ENCODE data around the gene CMSS1.

Gene CMSS1

DNA sequence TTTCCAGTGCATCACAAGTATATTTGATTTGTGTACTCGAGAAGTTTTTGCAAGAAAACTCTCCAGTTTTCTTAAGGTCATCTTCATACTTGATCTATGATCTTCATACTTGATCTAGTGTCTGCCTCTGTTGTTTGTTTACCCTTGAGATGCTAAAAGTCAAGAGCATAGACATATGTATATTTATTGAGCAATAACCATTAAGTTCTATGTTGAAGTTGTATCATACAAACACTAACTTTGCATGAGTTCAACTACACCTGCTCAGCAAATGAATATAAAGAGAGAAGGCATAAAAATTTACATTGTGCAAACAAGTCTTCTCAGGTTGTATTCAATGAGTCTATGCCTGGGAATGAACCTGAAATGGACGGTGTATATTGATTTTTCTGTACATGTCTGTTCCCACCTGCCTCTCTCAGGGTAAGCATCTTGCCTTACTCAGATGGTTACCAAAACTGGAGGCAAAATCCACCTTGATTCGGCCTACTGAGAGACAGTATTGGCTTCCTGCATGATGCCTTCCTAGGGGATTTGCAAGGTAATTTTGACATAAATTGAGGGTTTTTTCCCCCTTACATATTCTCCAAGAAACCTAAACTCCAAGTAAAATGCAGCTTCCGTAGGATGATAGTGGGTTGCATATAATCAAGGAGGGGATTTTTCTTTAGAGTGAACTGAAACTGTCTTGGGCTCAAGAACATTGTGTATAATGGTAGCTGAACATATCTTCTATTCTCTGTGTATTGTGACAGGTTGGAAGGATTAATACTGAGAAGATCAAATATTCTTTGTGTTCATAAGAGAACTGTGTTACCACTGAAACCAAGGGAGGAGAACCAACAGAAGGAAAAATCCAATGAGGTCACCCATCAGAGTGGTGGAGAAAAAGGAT is 186.2 kb downstream of the CMSS1 start:
- DNase-seq: no peak

- no peak for DNase-seq
These were observed 187.3 kb downstream of the CMSS1 start for GRCh38 chr3:100004931-100005330.

- DNase-seq: no peak
These were observed 188.2 kb downstream of the CMSS1 start for GRCh38 chr3:100005665-100006393.

DNA sequence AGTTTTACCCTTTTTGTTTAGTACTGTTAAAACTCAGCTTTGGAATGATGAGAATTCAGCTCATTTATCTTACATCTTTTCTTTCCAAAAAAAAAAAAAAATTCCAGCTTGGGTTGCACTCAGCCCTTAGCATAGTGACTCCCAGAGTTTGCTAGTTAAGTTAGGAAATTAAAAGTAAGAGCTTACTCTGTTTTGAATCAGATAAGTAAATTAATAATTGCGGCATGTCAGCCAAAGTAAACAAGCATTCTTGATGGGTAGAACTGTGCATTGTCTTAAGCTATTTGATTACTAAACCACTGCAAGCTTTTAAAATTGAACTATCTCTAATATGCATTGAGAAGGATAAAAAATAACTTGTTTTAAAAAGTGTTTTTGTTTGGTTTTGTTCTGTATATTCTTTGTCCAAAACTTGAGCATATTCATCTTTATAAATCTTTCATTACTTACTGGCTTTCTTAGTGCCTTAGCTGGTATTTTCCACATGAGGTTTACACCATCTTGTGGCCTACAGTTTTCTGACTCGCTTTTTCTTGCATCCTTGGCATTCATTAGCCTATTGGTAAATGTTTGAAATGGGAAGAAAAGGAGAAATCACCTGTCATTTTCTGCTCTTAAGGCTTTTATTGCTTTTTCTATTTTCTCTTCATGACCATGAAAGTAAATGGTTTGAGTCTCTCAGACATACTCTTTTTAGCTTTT is 189.1 kb downstream of the CMSS1 start:
- DNase-seq: no peak

- DNase-seq: no peak
These were observed 189.7 kb downstream of the CMSS1 start for GRCh38 chr3:100007313-100007712.

GRCh38 chr3:100008081-100008698 is 190.5 kb downstream of the CMSS1 start:
- no peak for DNase-seq

DNA sequence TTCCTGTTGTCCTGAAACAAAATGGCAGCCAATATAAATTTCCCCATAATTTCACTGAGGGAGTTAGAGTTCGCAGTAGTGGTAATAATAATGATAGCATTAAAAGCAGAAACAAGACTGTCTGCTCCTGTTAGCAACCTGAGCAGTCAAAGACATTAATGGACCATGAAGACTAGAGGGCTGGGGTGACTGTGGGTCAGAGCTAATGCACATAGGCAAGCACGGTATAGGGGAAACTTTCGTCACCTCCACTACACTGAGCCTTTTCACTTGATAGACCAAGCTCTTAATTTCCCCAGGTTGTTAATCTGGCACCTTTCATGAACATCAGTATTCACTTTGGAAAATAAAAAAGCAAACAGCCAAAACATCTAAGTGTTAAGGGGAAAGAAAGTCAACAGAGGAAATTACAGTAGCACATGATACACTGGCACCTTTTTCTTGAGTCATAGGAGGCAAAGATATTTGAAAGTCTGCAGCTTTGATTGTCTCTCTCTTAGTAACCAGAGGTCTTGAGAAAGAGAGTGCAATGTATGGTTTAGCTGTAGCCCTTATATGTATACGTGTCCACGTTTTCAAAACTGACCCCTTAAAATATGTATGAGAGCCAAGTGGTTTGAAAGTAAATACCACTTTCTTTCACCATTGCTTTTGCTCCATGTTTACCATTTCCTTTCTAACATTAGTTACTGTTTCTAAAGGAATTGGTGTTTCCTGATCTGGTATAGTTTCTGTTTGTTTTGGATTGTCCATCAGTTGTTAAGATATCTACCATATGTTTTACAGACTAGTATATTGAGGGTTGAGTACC is 191.8 kb downstream of the CMSS1 start:
- DNase-seq: no peak

- DNase-seq: no peak
These were observed 192.4 kb downstream of the CMSS1 start for GRCh38 chr3:100010087-100010417.

DNA sequence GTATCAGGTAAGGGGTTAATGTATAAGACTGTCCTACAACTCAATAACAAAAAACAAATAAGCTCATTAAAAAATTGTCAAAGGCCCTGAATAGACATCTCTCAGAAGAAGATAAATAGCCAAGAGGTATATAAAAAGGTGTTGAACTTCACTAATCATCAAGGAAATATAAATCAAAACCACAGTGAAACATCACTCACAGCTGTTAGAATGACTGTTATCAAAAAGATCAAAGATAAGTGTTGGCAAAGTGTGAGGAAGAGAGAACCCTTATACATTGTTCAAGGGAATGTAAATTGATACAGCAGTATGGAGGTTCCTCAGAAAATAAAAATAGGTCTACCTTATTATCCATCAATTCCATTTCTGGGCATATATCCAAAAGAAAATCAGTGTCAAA is 201.1 kb downstream of the CMSS1 start:
- DNase-seq: no peak

DNA sequence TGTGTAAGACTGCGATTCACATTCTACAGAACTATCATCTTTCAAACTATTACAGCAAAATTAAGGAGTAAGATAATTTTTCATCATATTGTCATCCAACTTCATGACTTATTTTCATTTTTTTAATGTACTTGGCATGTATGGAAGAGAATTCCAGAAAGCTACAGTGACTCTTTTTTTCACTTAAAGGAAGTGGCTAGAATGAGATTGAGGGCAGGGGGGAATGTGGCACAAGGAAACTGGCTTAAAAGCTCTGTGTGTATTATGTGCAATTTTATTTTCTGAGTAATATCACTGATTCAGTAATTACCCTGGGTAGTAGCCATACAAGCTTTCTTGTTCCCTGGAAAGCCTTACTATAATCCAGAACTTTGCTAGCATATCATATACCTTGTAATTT is 202.1 kb downstream of the CMSS1 start:
- DNase-seq: no peak

GRCh38 chr3:100020876-100021644 is 203.4 kb downstream of the CMSS1 start:
- DNase-seq: no peak

- DNase-seq: no peak
These were observed 204.8 kb downstream of the CMSS1 start for GRCh38 chr3:100022506-100022905.

- no peak for DNase-seq
These were observed 205.5 kb downstream of the CMSS1 start for GRCh38 chr3:100023150-100023549.

DNA sequence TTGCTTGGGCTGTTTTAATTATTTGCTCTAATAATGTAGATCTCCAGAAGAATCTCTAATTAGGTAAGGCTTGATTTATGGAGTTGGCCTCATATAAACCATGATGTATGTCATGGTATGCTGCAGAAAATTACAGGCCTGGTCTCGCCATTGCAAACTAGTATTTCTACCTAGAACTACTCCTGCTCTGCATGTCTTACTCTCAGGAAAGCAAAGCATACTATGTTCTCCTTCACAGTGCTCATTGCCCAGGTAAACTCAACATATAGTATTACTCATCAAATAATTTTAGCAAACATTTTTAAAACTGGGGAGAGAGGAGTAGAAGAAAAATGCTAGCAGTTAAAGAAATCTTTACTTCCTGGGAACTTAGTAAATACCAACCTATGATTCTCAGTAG is 205.9 kb downstream of the CMSS1 start:
- DNase-seq: no peak

DNA sequence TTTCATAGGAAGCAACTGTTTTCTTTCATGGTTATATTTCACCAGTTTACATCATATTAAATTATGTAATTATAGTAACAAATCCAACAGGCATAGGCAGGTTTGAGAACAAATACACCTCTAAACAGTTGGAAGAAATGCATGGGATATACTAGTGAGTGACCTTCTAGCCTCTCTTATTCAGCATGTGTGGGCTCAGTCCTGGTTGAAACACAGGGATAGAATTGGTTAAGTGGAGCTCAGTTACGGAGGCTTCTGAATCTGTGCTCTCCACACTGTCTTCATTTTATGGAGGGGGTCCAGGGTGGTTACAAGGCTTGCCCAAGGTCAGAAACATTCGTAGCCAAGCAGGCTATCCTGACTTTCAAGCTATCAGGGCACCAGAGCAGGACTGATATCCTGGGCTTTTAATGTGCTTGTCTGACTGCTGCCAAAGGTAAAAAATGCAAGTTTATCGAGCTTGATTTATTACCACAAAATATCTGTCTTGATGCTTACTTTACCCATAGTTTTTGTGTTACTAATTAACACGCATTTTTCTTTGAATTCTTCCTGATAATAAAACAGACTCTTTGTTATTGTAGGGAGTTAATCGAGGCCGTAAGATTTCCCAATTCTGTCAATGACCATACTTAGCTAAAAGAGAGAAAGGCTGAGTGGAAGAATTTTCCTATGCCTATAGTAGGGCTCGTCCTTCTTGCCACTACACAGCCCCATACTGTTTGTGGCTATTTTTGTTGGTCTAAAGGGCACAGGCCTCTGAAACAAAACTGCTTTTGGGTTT is 207.1 kb downstream of the CMSS1 start:
- no peak for DNase-seq

DNA sequence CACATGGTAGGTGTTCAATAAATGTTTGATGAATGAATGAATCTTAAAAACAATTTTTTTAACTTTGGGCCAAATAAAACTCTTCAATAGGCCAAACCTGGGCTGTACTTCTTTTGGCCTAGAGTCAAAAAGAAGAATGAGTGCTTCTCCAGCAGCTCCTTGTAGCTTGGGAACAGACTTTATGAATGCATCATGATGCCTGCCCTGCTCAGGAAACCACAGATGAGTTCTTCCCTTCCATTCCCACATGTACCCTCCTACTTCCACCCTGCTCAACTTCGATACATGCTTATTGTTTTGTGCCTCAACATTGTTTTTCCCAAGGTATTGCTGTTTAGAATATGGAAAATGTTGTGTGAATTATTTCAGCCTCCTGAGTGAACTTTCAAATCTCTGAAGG is 209.7 kb downstream of the CMSS1 start:
- no peak for DNase-seq

DNA sequence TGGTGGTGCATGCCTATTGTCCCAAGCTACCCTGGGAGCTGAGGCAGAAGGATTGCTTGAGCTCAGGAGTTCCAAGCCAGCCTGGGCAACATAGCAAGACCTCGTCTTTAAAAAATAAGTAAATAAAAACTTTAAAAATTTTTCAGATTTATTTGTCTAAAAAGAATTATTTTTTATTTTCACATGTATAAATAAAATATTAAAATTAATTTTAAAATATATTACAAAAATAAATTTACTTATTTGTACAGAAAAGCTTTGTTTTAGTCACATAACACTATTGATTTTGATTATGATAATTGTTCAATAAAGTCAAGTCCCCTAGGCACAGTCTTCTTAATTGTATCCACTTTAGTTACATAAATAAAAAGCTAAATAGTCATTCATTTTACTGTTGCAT is 211.4 kb downstream of the CMSS1 start:
- no peak for DNase-seq

GRCh38 chr3:100029689-100030088 is 212.0 kb downstream of the CMSS1 start:
- DNase-seq: no peak

- DNase-seq: no peak
These were observed 212.7 kb downstream of the CMSS1 start for GRCh38 chr3:100030346-100030745.

DNA sequence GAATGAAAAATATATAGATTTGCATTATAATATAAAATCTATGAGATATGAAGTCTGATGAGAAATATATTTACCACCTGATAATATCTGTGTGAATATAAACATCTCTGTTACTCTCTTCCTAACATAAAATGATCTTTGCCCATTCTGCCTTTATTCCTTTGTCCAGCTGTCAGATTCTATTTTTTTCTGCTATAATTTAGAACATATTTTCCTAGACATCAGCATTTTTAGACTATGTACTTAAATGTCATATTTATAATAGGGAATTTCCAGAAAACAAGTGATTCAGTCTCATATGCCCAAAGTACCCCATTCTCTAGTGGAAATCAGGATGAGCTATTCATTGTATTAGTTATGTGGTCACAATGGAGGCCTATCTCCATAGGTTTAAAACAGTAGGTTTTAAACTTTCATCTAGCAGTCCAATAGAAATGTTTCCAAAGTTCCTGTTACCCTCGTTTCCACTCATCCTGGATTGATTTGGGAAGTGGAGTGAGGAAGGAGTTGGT is 213.3 kb downstream of the CMSS1 start:
- DNase-seq: no peak

GRCh38 chr3:100032243-100032642 is 214.6 kb downstream of the CMSS1 start:
- DNase-seq: no peak
